ENCODE results near the gene ATP13A3.

Gene ATP13A3

GRCh38 chr3:194446754-194447153, 40.0 kb downstream of the ATP13A3 start:
- no peak overlapping the region for H3K4me3 ChIP-seq (ENCODE audit: control insufficient read depth in 1 of 7, extremely low read depth in 1 of 7, insufficient read depth in 4 of 7, low read depth in 2 of 7, low read length in 6 of 7)
- CTCF ChIA-PET, result interaction anchor here (1.1 to 1.7 kb wide), 4 partner anchors 22 to 39 kb away, joined by 3 to 4 read pairs (median 3); no protein-coding TSS in a partner anchor
- H3K9me3 ChIP-seq (ENCODE audit: control extremely low read depth in 1 of 5, control insufficient read depth in 4 of 5, insufficient read depth in 2 of 5, low read depth in 1 of 5, low read length in 4 of 5), result no peaks in the 10 kb centered on the region
- DNase-seq, result no peak
- no peaks in the 10 kb centered on the region for H3K4me1 ChIP-seq (ENCODE audit: control extremely low read depth in 1 of 4, control insufficient read depth in 4 of 4, insufficient read depth in 4 of 4, low read length in 3 of 4)
- WGBS (ENCODE audit: insufficient coverage), result 94% methylated on average over 3 of the region's 4 CpGs
- no peaks in the 10 kb centered on the region for H3K27me3 ChIP-seq (replicated peaks in 2 of 5; ENCODE audit: control insufficient read depth in 4 of 5, insufficient read depth in 5 of 5, low read length in 4 of 5)
- no peak overlapping the region for H3K27ac ChIP-seq (ENCODE audit: insufficient read depth in 1 of 2, low read depth in 1 of 2, low read length in 2 of 2, poor library complexity in 1 of 2, severe bottlenecking in 2 of 2)
- peaks cover 24 to 74% (median 45%) of the 10 kb centered on the region in 4 experiments for H3K36me3 ChIP-seq (ENCODE audit: control insufficient read depth in 4 of 4, insufficient read depth in 4 of 4, low read length in 3 of 4)
- POLR2A ChIA-PET, result no interaction called here

- no peak for DNase-seq
- POLR2A ChIA-PET, result no interaction called here
- CTCF ChIA-PET, result interaction anchor here (1.3 kb wide), 1 partner anchor 21 kb away, joined by 3 read pairs; no protein-coding TSS in a partner anchor
- no peak overlapping the region for H3K4me3 ChIP-seq (ENCODE audit: control insufficient read depth in 1 of 7, extremely low read depth in 1 of 7, insufficient read depth in 4 of 7, low read depth in 2 of 7, low read length in 6 of 7)
- H3K27me3 ChIP-seq (replicated peaks in 2 of 5; ENCODE audit: control insufficient read depth in 4 of 5, insufficient read depth in 5 of 5, low read length in 4 of 5), result no peaks in the 10 kb centered on the region
- no peaks in the 10 kb centered on the region for H3K9me3 ChIP-seq (ENCODE audit: control extremely low read depth in 1 of 5, control insufficient read depth in 4 of 5, insufficient read depth in 2 of 5, low read depth in 1 of 5, low read length in 4 of 5)
- 96% methylated on average over 10 of the region's 13 CpGs for whole genome bisulfite sequencing (ENCODE audit: insufficient coverage)
- peaks cover 21 to 72% (median 43%) of the 10 kb centered on the region in 4 experiments for H3K36me3 ChIP-seq (ENCODE audit: control insufficient read depth in 4 of 4, insufficient read depth in 4 of 4, low read length in 3 of 4)
- no peak overlapping the region for H3K27ac ChIP-seq (ENCODE audit: insufficient read depth in 1 of 2, low read depth in 1 of 2, low read length in 2 of 2, poor library complexity in 1 of 2, severe bottlenecking in 2 of 2)
- H3K4me1 ChIP-seq (ENCODE audit: control extremely low read depth in 1 of 4, control insufficient read depth in 4 of 4, insufficient read depth in 4 of 4, low read length in 3 of 4), result no peaks in the 10 kb centered on the region
These were observed 40.6 kb downstream of the ATP13A3 start for GRCh38 chr3:194446172-194446571.

- ChIA-PET CTCF (no interaction called here), POLR2A (no interaction called here)
- Histone ChIP-seq H3K27me3 (replicated peaks in 2 of 5; ENCODE audit: control insufficient read depth in 4 of 5, insufficient read depth in 5 of 5, low read length in 4 of 5) (no peaks in the 10 kb centered on the region), H3K4me3 (ENCODE audit: control insufficient read depth in 1 of 7, extremely low read depth in 1 of 7, insufficient read depth in 4 of 7, low read depth in 2 of 7, low read length in 6 of 7) (no peak overlapping the region), H3K36me3 (ENCODE audit: control insufficient read depth in 4 of 4, insufficient read depth in 4 of 4, low read length in 3 of 4) (peaks cover 18 to 68% (median 39%) of the 10 kb centered on the region in 4 experiments), H3K9me3 (ENCODE audit: control extremely low read depth in 1 of 5, control insufficient read depth in 4 of 5, insufficient read depth in 2 of 5, low read depth in 1 of 5, low read length in 4 of 5) (no peaks in the 10 kb centered on the region), H3K27ac (ENCODE audit: insufficient read depth in 1 of 2, low read depth in 1 of 2, low read length in 2 of 2, poor library complexity in 1 of 2, severe bottlenecking in 2 of 2) (no peak overlapping the region), H3K4me1 (ENCODE audit: control extremely low read depth in 1 of 4, control insufficient read depth in 4 of 4, insufficient read depth in 4 of 4, low read length in 3 of 4) (peaks cover 0 to 5% (median 2%) of the 10 kb centered on the region in 4 experiments)
- 100% methylated on average over 2 of the region's 2 CpGs for WGBS (ENCODE audit: insufficient coverage)
- DNase-seq, result no peak
These were observed 42.9 kb downstream of the ATP13A3 start for GRCh38 chr3:194443901-194444300.

GRCh38 chr3:194440756-194441155, 46.0 kb downstream of the ATP13A3 start:
- Histone ChIP-seq H3K27ac (ENCODE audit: insufficient read depth in 1 of 2, low read depth in 1 of 2, low read length in 2 of 2, poor library complexity in 1 of 2, severe bottlenecking in 2 of 2) (no peak overlapping the region), H3K27me3 (replicated peaks in 2 of 5; ENCODE audit: control insufficient read depth in 4 of 5, insufficient read depth in 5 of 5, low read length in 4 of 5) (no peaks in the 10 kb centered on the region), H3K9me3 (ENCODE audit: control extremely low read depth in 1 of 5, control insufficient read depth in 4 of 5, insufficient read depth in 2 of 5, low read depth in 1 of 5, low read length in 4 of 5) (no peaks in the 10 kb centered on the region), H3K4me1 (ENCODE audit: control extremely low read depth in 1 of 4, control insufficient read depth in 4 of 4, insufficient read depth in 4 of 4, low read length in 3 of 4) (peaks cover 0 to 13% (median 4%) of the 10 kb centered on the region in 4 experiments), H3K36me3 (ENCODE audit: control insufficient read depth in 4 of 4, insufficient read depth in 4 of 4, low read length in 3 of 4) (peaks cover 18 to 59% (median 32%) of the 10 kb centered on the region in 4 experiments), H3K4me3 (ENCODE audit: control insufficient read depth in 1 of 7, extremely low read depth in 1 of 7, insufficient read depth in 4 of 7, low read depth in 2 of 7, low read length in 6 of 7) (no peak overlapping the region)
- ChIA-PET CTCF (interaction anchor here (0.9 kb wide), 1 partner anchor 132 kb away, joined by 3 read pairs; no protein-coding TSS in a partner anchor), POLR2A (no interaction called here)
- no peak for DNase-seq
- 100% methylated on average over 1 of the region's 2 CpGs for WGBS (ENCODE audit: insufficient coverage)

GRCh38 chr3:194439881-194440550, 46.8 kb downstream of the ATP13A3 start:
- no peak overlapping the region for H3K27ac ChIP-seq (ENCODE audit: insufficient read depth in 1 of 2, low read depth in 1 of 2, low read length in 2 of 2, poor library complexity in 1 of 2, severe bottlenecking in 2 of 2)
- peaks cover 22 to 63% (median 35%) of the 10 kb centered on the region in 4 experiments for H3K36me3 ChIP-seq (ENCODE audit: control insufficient read depth in 4 of 4, insufficient read depth in 4 of 4, low read length in 3 of 4)
- CTCF ChIA-PET, result interaction anchor here (1.4 kb wide), 1 partner anchor 14 kb away, joined by 3 read pairs; no protein-coding TSS in a partner anchor
- POLR2A ChIA-PET, result no interaction called here
- H3K9me3 ChIP-seq (ENCODE audit: control extremely low read depth in 1 of 5, control insufficient read depth in 4 of 5, insufficient read depth in 2 of 5, low read depth in 1 of 5, low read length in 4 of 5), result no peaks in the 10 kb centered on the region
- DNase-seq, result no peak
- no peaks in the 10 kb centered on the region for H3K27me3 ChIP-seq (replicated peaks in 2 of 5; ENCODE audit: control insufficient read depth in 4 of 5, insufficient read depth in 5 of 5, low read length in 4 of 5)
- 96% methylated on average over 4 of the region's 6 CpGs for WGBS (ENCODE audit: insufficient coverage)
- H3K4me1 ChIP-seq (ENCODE audit: control extremely low read depth in 1 of 4, control insufficient read depth in 4 of 4, insufficient read depth in 4 of 4, low read length in 3 of 4), result peaks cover 0 to 13% (median 4%) of the 10 kb centered on the region in 4 experiments
- no peak overlapping the region for H3K4me3 ChIP-seq (ENCODE audit: control insufficient read depth in 1 of 7, extremely low read depth in 1 of 7, insufficient read depth in 4 of 7, low read depth in 2 of 7, low read length in 6 of 7)

GRCh38 chr3:194434503-194434902, 52.3 kb downstream of the ATP13A3 start:
- ChIA-PET POLR2A (no interaction called here), CTCF (no interaction called here)
- peaks cover 0 to 13% (median 4%) of the 10 kb centered on the region in 4 experiments for H3K4me1 ChIP-seq (ENCODE audit: control extremely low read depth in 1 of 4, control insufficient read depth in 4 of 4, insufficient read depth in 4 of 4, low read length in 3 of 4)
- no peaks in the 10 kb centered on the region for H3K27me3 ChIP-seq (replicated peaks in 2 of 5; ENCODE audit: control insufficient read depth in 4 of 5, insufficient read depth in 5 of 5, low read length in 4 of 5)
- no peak overlapping the region for H3K27ac ChIP-seq (ENCODE audit: insufficient read depth in 1 of 2, low read depth in 1 of 2, low read length in 2 of 2, poor library complexity in 1 of 2, severe bottlenecking in 2 of 2)
- H3K4me3 ChIP-seq (ENCODE audit: control insufficient read depth in 1 of 7, extremely low read depth in 1 of 7, insufficient read depth in 4 of 7, low read depth in 2 of 7, low read length in 6 of 7), result no peak overlapping the region
- DNase-seq, result no peak
- peaks cover 24 to 69% (median 47%) of the 10 kb centered on the region in 4 experiments for H3K36me3 ChIP-seq (ENCODE audit: control insufficient read depth in 4 of 4, insufficient read depth in 4 of 4, low read length in 3 of 4)
- 100% methylated on average over 2 of the region's 3 CpGs for WGBS (ENCODE audit: insufficient coverage)
- H3K9me3 ChIP-seq (ENCODE audit: control extremely low read depth in 1 of 5, control insufficient read depth in 4 of 5, insufficient read depth in 2 of 5, low read depth in 1 of 5, low read length in 4 of 5), result no peaks in the 10 kb centered on the region

GRCh38 chr3:194431554-194431953, 55.2 kb downstream of the ATP13A3 start:
- Histone ChIP-seq H3K4me1 (ENCODE audit: control extremely low read depth in 1 of 4, control insufficient read depth in 4 of 4, insufficient read depth in 4 of 4, low read length in 3 of 4) (no peaks in the 10 kb centered on the region), H3K27ac (ENCODE audit: insufficient read depth in 1 of 2, low read depth in 1 of 2, low read length in 2 of 2, poor library complexity in 1 of 2, severe bottlenecking in 2 of 2) (no peak overlapping the region), H3K9me3 (ENCODE audit: control extremely low read depth in 1 of 5, control insufficient read depth in 4 of 5, insufficient read depth in 2 of 5, low read depth in 1 of 5, low read length in 4 of 5) (no peaks in the 10 kb centered on the region), H3K27me3 (replicated peaks in 2 of 5; ENCODE audit: control insufficient read depth in 4 of 5, insufficient read depth in 5 of 5, low read length in 4 of 5) (no peaks in the 10 kb centered on the region), H3K4me3 (ENCODE audit: control insufficient read depth in 1 of 7, extremely low read depth in 1 of 7, insufficient read depth in 4 of 7, low read depth in 2 of 7, low read length in 6 of 7) (no peak overlapping the region), H3K36me3 (ENCODE audit: control insufficient read depth in 4 of 4, insufficient read depth in 4 of 4, low read length in 3 of 4) (peaks cover 26 to 75% (median 51%) of the 10 kb centered on the region in 4 experiments)
- CTCF ChIA-PET, result no interaction called here
- POLR2A ChIA-PET, result no interaction called here
- 97% methylated on average over 3 of the region's 5 CpGs for WGBS (ENCODE audit: insufficient coverage)
- no peak for DNase-seq

Data from common myeloid progenitor, CD34-positive (primary cell).